SK-N-SH treated with all-trans-retinoic acid at 6 μM for 48 hours (cell line): ENCODE measurements around the gene PPP1R12A.

Source experiments
- ATAC-seq: fragments of 200-7000 bp; cut with Tn5 transposase; 3 replicates; pipeline ENCODE4 v1.9.1; 2020; ENCODE audit warnings: mild to moderate bottlenecking, moderate library complexity
- ARNTL ChIP-seq: fragments of 450-650 bp; formaldehyde crosslinking; IDR thresholded peaks from 2 replicates; pipeline ENCODE4 v1.5.0; 2020; ENCODE audit warnings: low read depth, mild to moderate bottlenecking, moderate library complexity, borderline replicate concordance
- BACH2 ChIP-seq: fragments of 250-450 bp; sonication (Bioruptor Pico); IDR thresholded peaks from 2 replicates; pipeline ENCODE4 v1.9.0; 2021; ENCODE audit warnings: mild to moderate bottlenecking, borderline replicate concordance
- CREB5 ChIP-seq: fragments of 250-450 bp; sonication (Bioruptor Pico); IDR thresholded peaks from 2 replicates; pipeline ENCODE4 v1.5.1; 2020; ENCODE audit warnings: low read depth, mild to moderate bottlenecking, moderate library complexity
- CSRNP3 ChIP-seq: fragments of 250-450 bp; sonication (Bioruptor Pico); IDR thresholded peaks from 2 replicates; pipeline ENCODE4 v1.5.1; 2021; ENCODE audit warnings: mild to moderate bottlenecking, moderate library complexity
- ESRRG ChIP-seq: fragments of 250-450 bp; sonication (Bioruptor Pico); IDR thresholded peaks from 2 replicates; pipeline ENCODE4 v1.6.1; 2021; ENCODE audit warnings: mild to moderate bottlenecking
- GLIS3 ChIP-seq: fragments of 250-450 bp; sonication (Bioruptor Pico); IDR thresholded peaks from 2 replicates; pipeline ENCODE4 v1.5.0; 2020; ENCODE audit warnings: mild to moderate bottlenecking, moderate library complexity
- OSR1 ChIP-seq: fragments of 250-450 bp; sonication (Bioruptor Pico); IDR thresholded peaks from 2 replicates; pipeline ENCODE4 v1.8.0; 2022; ENCODE audit warnings: moderate library complexity, mild to moderate bottlenecking, inconsistent platforms
- PATZ1 ChIP-seq: fragments of 250-450 bp; sonication (Bioruptor Pico); IDR thresholded peaks from 2 replicates; pipeline ENCODE4 v1.8.0; 2020; ENCODE audit warnings: mild to moderate bottlenecking, moderate library complexity, borderline replicate concordance
- POU6F1 ChIP-seq: fragments of 250-450 bp; sonication (Bioruptor Pico); IDR thresholded peaks from 2 replicates; pipeline ENCODE4 v1.8.0; 2021; ENCODE audit warnings: low read depth, mild to moderate bottlenecking, moderate library complexity, borderline replicate concordance
- PPARA ChIP-seq: fragments of 250-450 bp; sonication (Bioruptor Pico); IDR thresholded peaks from 2 replicates; pipeline ENCODE4 v1.5.0; 2020; ENCODE audit warnings: mild to moderate bottlenecking, borderline replicate concordance
- RARB ChIP-seq: fragments of 250-450 bp; sonication (Bioruptor Pico); IDR thresholded peaks from 2 replicates; pipeline ENCODE4 v1.8.0; 2021; ENCODE audit warnings: mild to moderate bottlenecking, moderate library complexity
- SNAI2 ChIP-seq: fragments of 250-450 bp; sonication (Bioruptor Pico); IDR thresholded peaks from 2 replicates; pipeline ENCODE4 v1.5.0; 2020; ENCODE audit warnings: mild to moderate bottlenecking, moderate library complexity
- TCF4 ChIP-seq: fragments of 250-450 bp; sonication (Bioruptor Pico); IDR thresholded peaks from 2 replicates; pipeline ENCODE4 v1.8.0; 2021; ENCODE audit warnings: mild to moderate bottlenecking, moderate library complexity, borderline replicate concordance
- TOX ChIP-seq: fragments of 250-450 bp; sonication (Bioruptor Pico); IDR thresholded peaks from 2 replicates; pipeline ENCODE4 v1.8.0; 2021; ENCODE audit warnings: mild to moderate bottlenecking, moderate library complexity, borderline replicate concordance
- ZC3H10 ChIP-seq: fragments of 250-450 bp; sonication (Bioruptor Pico); IDR thresholded peaks from 2 replicates; pipeline ENCODE4 v1.5.1; 2021; ENCODE audit warnings: mild to moderate bottlenecking, moderate library complexity
- ZFP3 ChIP-seq: fragments of 250-450 bp; sonication (Bioruptor Pico); IDR thresholded peaks from 2 replicates; pipeline ENCODE4 v1.5.0; 2020; ENCODE audit warnings: mild to moderate bottlenecking, moderate library complexity
- ZFP30 ChIP-seq: fragments of 450-650 bp; formaldehyde crosslinking; IDR thresholded peaks from 2 replicates; pipeline ENCODE4 v1.5.0; 2022; ENCODE audit warnings: mild to moderate bottlenecking, moderate library complexity
- ZNF70 ChIP-seq: fragments of 450-650 bp; formaldehyde crosslinking; IDR thresholded peaks from 2 replicates; pipeline ENCODE4 v1.5.0; 2020; ENCODE audit warnings: mild to moderate bottlenecking, moderate library complexity
- ZNF8 ChIP-seq: fragments of 450-650 bp; formaldehyde crosslinking; IDR thresholded peaks from 2 replicates; pipeline ENCODE4 v1.5.0; 2020; ENCODE audit warnings: mild to moderate bottlenecking, moderate library complexity

The PPP1R12A gene

GRCh38 chr12:79933043-79933442 lies 1.9 kb downstream of the PPP1R12A start:
- no peak for ATAC-seq

GRCh38 chr12:79932357-79932756 lies 2.5 kb downstream of the PPP1R12A start:
- no peak for TF ChIP-seq CSRNP3 (CRISPR knock-in tag)
- TF ChIP-seq SNAI2: no peak
- TF ChIP-seq PATZ1 (CRISPR knock-in tag): no peak
- TF ChIP-seq RARB: no peak
- TF ChIP-seq ARNTL (CRISPR knock-in tag): no peak
- TF ChIP-seq OSR1 (CRISPR knock-in tag): no peak
- no peak for TF ChIP-seq ZC3H10
- TF ChIP-seq ZNF8 (CRISPR knock-in tag): no peak
- ATAC-seq: no peak

More at GRCh38 chr12:79933043-79933442, 1.9 kb downstream of the PPP1R12A start:
- TF ChIP-seq OSR1 (CRISPR knock-in tag) (no peak), ZC3H10 (no peak), GLIS3 (no peak), SNAI2 (no peak), ZFP3 (no peak), TCF4 (CRISPR knock-in tag) (no peak)

- TF ChIP-seq PATZ1 (CRISPR knock-in tag) (no peak), CSRNP3 (CRISPR knock-in tag) (no peak), PPARA (CRISPR knock-in tag) (no peak), ZC3H10 (no peak), BACH2 (CRISPR knock-in tag) (no peak), TCF4 (CRISPR knock-in tag) (no peak), TOX (CRISPR knock-in tag) (no peak), ZFP3 (no peak), CREB5 (CRISPR knock-in tag) (no peak), ARNTL (CRISPR knock-in tag) (no peak), ZFP30 (no peak), ZNF70 (CRISPR knock-in tag) (no peak)
- ATAC-seq: no peak
These were observed 5.8 kb downstream of the PPP1R12A start for GRCh38 chr12:79929065-79929464.

GRCh38 chr12:79927772-79928474 lies 7.0 kb downstream of the PPP1R12A start:
- ATAC-seq: peak; percentile 58
- TF ChIP-seq GLIS3: no peak
- no peak for TF ChIP-seq TOX (CRISPR knock-in tag)
- TF ChIP-seq POU6F1 (CRISPR knock-in tag): no peak
- TF ChIP-seq RARB: no peak
- TF ChIP-seq ESRRG (CRISPR knock-in tag): no peak
- TF ChIP-seq ZC3H10: no peak
- no peak for TF ChIP-seq ARNTL (CRISPR knock-in tag)
- no peak for TF ChIP-seq CREB5 (CRISPR knock-in tag)
